Loucy (cell line): ENCODE results near the gene ABHD17A.

Source experiments
- CTCF ChIP-seq: fragments of 200-600 bp; sonication (generic); conservative IDR thresholded peaks from 2 replicates; pipeline ENCODE4 v1.5.1; 2014; ENCODE audit warnings: mild to moderate bottlenecking, antibody characterized with exemption, low read length
- EZH2phosphoT487 ChIP-seq: fragments of 200-600 bp; IDR thresholded peaks from 2 replicates; pipeline ENCODE4 v1.6.1; 2018; ENCODE audit warnings: antibody characterized with exemption, mild to moderate bottlenecking, moderate library complexity, borderline replicate concordance

DNA sequence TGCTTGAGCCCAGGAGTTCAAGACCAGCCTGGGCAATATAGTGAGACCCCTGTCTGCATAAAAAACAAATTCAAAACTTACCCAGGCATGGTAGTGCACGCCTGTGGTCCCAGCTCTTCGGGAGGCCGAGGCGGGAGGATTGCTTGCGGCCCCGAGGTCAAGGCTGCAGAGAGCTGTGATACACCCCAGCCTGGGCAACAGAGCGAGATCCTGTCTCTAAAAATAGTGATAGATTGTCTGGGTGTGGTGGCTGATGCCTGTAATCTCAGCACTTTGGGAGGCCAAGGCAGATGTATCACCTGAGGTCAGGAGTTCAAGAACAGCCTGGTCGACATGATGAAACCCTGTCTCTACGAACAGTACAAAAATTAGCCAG is 18.0 kb downstream of the ABHD17A start:
- TF ChIP-seq CTCF: no peak
- no peak for TF ChIP-seq EZH2phosphoT487
